Activated CD4-positive, alpha-beta T cell treated with anti-CD3 and anti-CD28 coated beads, Interleukin-2, amount 50 U/mL, for 48 hours (primary cell): ENCODE data around the gene DBP.
A peak's percentile ranks its signal among the peaks of the same experiment; 100 is the strongest.

Experiments used
- DNase-seq, 2 experiments: peaks; one replicate each; pipeline ENCODE4 v3.0.0-alpha.2; 2020

The DBP gene

GRCh38 chr19:48609571-48610108 lies 27.5 kb downstream of the DBP start:
- DNase-seq, result no peak

GRCh38 chr19:48608798-48609263 lies 28.3 kb downstream of the DBP start:
- DNase-seq, result peak in 1 of 2 experiments; percentile 59

- no peak for DNase-seq
Observed at GRCh38 chr19:48607359-48607755, 29.8 kb downstream of the DBP start.

- DNase-seq, result no peak
Observed at GRCh38 chr19:48606463-48607358, 30.5 kb downstream of the DBP start, which contains the start of gene SPACA4. Gene SPACA4, plus strand, starts transcription at chr19:48606742. Its CDS starts 237 bp downstream, at chr19:48606979.

DNA sequence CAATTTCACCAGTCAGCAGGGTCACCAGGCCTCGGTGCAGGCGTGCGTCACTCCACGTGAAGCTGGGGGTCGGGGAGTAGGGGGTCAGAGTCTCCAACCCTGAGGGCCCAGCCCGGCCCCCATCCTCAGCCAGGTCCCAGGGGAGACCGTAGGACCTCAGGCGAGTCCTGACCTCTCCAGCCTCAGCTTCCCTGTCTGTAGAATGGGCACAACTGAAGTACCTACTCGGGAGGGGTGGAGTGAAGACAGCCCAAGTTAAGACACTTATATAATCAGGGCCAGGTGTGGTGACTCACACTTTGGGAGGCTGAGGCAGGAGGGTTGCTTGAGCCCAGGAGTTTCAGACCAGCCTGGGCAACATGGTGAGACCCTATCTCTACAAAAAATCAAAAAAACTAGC lies 33.3 kb downstream of the DBP start:
- DNase-seq, result no peak

GRCh38 chr19:48603449-48603848 lies 33.7 kb downstream of the DBP start:
- DNase-seq, result no peak

GRCh38 chr19:48603001-48603400 lies 34.2 kb downstream of the DBP start:
- no peak for DNase-seq

DNA sequence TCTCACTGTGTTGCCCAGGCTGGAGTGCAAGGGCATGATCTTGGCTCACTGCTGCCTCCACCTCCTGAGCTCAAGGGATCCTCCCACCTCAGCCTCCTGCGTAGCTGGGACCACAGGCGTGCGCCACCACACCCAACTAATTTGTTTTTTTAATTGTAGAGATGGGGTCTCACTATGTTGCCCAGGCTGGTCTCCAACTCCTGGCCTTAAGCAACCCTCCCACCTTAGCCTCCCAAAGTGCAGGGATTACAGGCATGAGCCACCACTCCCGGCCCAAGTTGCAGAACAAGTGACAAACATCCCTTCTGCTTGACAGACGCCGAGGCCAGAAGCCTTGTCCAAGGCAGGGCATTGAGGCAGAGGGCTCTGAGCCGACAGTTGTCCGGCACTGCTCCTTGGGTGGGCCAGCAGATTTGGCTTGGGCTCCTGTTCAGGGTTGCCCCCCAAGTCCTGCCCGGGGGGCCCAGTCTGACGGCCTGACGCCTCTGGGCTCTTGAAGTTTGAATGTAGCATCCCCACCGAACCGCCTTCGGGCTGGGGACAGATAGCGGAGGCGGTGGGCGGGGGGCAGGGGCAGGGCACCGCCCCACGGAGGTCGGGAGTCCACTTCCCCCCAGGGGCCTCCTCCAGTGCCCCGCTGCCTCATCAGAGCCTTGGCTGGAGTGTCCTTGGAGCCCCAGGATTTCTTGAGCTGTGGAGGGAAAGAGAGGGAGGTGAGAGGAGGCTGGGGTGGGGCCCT lies 36.3 kb downstream of the DBP start:
- no peak for DNase-seq

- no peak for DNase-seq
Observed at GRCh38 chr19:48598996-48599700, 38.0 kb downstream of the DBP start.

DNA sequence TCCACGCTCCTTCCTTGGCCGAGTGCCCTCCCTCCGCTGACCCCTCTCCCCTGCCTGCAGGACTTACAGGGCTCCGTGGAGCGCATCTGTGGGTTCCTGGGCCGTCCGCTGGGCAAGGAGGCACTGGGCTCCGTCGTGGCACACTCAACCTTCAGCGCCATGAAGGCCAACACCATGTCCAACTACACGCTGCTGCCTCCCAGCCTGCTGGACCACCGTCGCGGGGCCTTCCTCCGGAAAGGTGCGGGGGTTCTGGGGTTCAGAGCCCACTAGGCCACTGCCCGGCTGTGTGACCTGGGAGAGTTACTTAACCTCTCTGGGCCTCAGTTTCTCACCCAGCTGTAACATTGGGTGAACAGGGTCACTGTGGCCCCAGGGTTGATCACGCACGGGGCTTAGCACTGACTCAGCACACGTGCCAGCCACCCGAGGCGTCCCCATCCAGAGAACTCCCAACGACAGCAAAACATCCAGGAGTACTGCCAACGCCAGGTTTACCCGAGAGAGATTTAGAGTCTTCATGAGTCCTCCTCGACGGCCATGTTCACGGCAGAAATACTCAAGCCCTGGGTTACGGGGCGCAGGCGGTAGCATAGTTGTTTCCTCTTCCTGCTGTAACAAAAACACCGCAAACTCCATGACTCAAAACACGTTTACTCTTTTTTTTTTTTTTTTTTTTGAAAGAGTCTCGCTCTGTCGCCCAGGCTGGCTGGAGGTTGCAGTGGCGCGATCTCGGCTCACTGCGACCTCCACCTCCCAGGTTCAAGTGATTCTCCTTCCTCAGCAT lies 40.3 kb downstream of the DBP start:
- peak; percentile 48 to 51 for DNase-seq

DNA sequence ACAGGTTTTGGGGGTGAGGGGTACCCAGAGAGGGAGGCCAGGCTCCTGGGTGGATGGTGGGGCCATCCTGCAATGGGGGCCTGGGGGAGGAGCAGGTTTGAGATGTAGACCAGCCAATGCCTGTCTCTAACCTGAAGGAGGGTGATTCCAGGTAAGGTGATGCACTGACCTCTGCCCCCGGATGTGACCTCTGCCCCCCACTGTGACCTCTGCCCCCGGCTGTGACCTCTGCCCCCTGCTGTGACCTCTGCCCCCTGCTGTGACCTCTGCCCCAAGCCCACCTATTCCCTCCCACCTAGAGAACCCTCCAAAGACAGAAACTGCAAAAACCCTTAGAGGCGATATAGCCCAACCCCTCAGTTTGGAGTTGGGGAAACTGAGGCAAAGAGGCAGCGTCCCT lies 40.9 kb downstream of the DBP start:
- DNase-seq, result no peak

- DNase-seq, result no peak
Observed at GRCh38 chr19:48595833-48596232, 41.3 kb downstream of the DBP start.

DNA sequence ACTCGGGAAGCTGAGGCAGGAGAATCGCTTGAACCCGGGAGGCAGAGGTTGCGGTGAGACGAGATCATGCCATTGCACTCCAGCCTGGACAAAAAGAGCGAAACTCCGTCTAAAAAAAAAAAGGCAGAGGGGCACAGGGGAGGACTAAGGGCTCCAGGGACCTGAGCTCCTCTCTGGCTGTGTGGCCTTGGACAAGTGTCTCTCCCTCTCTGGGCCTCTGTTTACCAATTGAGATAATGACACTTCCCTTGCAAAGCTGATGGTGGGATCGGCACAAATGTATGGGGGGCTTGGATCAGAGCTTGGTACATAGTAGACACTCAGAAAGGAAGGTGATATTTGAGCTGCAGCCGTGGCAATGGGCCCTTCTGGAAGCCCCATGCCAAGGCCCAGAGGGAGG lies 42.0 kb downstream of the DBP start:
- no peak for DNase-seq

- DNase-seq, result no peak
Observed at GRCh38 chr19:48591021-48591420, 46.2 kb downstream of the DBP start.

GRCh38 chr19:48588670-48589401 lies 48.3 kb downstream of the DBP start:
- DNase-seq, result peak; percentile 91 to 92

GRCh38 chr19:48587387-48587786 lies 49.8 kb downstream of the DBP start:
- DNase-seq, result no peak

GRCh38 chr19:48582168-48582567 lies 55.0 kb downstream of the DBP start:
- DNase-seq, result no peak
